Measurements from ENCODE around the gene CACNA2D3. TPM values are rescaled to one million over a fixed set of nuclear protein-coding genes. Genes with fewer than 3 reads are reported as not detected.

CACNA2D3 gene
- total RNA-seq, 1 donor from 2014 or later: 17.2 TPM

DNA sequence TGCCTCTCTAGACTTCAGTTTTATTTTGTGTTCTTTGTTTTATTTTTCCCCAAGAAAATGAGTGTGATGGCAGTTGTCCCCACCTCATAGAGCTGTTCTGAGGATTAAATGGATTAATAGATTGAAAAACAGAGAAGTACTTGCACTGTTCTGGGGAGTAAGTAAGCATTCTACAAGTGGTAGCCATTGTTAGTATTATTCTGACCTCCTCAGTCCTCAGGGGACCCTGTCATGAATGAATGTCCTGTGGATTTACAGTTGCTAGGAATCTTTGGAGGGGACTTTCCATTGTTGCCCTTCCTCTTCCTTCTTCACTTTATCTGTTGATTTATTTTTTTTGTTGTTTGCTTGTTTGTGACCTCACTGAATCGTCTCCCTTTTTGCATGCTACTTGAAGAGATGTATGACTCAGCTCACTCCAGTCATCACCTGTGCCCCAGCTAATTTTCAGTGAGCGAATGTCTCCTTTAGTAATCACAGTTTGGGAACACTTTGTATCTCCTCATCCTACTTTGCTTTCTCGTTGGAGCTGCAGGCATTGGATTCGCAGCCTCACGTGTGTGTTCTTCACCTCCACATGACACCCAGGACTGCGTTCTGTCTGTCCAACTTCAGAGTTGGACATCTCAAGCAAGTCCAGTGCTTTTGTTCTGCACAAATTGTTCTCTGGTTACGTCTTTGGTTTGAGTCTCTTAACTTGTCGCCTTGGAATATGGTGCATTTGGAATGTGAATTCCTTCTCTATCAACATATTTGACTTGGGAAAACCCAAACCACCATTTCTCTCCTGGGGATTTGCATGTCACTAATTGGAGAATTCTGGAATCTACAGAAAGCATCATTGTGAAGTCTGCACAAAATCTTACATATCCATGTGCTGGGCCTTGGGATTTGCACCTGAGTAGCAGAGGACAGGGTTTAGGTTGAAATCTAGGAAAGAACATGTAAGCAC, 751.0 kb downstream of the CACNA2D3 start:
- Histone ChIP-seq H3K4me3 (no peak overlapping the region), H3K27ac (no peak overlapping the region), H3K9me3 (no peaks in the 10 kb centered on the region), H3K36me3 (no peaks in the 10 kb centered on the region), H3K4me1 (no peaks in the 10 kb centered on the region), H3K27me3 (no peaks in the 10 kb centered on the region)
- DNase-seq (ENCODE audit: extremely low spot score in 2 of 2): no peak
- TF ChIP-seq POLR2A (IDR thresholded peaks at IDR 0.05): no peak
- no peak for TF ChIP-seq POLR2AphosphoS5 (IDR thresholded peaks at IDR 0.05; ENCODE audit: insufficient read depth in 1 of 2, low read depth in 1 of 2)
- TF ChIP-seq CTCF (IDR thresholded peaks at IDR 0.05): no peak
- intact Hi-C loops (cut with DNase I): no loop called here

DNA sequence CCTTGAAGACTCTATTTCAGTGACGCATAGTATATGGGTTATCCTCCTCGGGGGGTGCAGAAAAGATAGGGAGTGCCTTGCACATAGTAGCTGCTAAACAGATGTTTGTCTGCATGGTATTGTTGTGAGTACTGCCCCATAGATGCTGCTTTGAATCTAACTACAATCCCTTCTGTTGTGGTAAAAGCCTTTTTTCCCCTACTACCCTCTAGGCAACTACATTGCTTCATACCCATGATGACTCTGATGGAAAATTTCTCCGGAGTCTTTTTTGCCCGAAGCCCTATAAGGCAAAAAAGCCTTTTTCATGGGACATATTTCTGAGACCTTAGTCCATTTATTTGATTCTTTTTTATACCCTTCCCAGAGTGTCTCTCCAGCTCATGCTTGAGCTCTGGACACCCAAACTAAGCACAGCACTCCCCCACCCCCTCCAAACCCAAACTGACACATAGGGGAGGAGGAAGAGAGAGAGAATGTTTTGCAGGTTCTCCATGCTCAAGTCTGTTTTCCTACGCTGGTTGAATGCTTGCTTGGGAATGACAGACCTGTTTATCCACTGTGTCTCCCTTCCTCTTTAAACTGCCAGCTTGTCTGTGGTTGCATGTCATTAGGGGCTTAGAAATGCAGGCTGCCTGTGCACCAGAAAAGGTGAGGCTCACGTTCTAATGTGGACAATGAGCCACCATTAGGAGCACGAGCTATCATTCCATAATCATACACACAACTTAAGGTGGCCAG, 752.6 kb downstream of the CACNA2D3 start:
- DNase-seq (ENCODE audit: extremely low spot score in 2 of 2): no peak
- Histone ChIP-seq H3K4me1 (no peaks in the 10 kb centered on the region), H3K27ac (no peak overlapping the region), H3K27me3 (no peaks in the 10 kb centered on the region), H3K4me3 (no peak overlapping the region), H3K36me3 (no peaks in the 10 kb centered on the region), H3K9me3 (no peaks in the 10 kb centered on the region)
- intact Hi-C loops (cut with DNase I): no loop called here
- TF ChIP-seq POLR2AphosphoS5 (IDR thresholded peaks at IDR 0.05; ENCODE audit: insufficient read depth in 1 of 2, low read depth in 1 of 2) (no peak), POLR2A (IDR thresholded peaks at IDR 0.05) (no peak), CTCF (IDR thresholded peaks at IDR 0.05) (no peak)

DNA sequence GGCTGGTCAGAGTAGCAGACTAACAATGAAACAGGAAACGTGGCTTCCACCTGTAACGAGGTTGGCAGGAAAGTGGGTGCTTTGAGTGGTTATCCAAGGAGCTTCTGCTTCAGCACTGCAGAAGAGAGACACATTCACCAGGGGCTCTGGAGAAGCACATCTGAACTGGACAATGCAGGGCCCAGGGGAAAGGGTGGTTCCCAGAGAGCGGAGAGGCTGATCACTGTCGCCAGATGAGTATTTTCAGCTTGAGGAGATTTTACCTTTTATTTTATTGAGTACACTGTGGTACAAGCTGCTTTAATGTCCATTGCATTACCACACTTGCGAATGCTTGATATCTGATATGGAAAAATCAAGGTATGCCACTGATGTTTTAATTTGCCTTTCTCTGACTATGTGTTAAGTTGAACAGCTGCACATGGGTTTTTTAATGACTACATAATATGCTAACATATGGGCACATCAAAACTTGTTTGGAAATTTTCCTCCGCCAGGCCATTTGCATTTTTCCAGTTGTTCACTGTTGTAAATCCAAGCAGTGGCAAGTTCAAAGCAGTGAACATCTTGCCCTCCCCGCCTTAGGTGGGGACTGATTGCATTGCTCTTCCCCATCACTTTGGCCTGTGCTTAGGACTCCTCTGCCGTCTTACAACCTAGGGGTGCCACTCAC, 753.4 kb downstream of the CACNA2D3 start:
- DNase-seq (ENCODE audit: extremely low spot score in 2 of 2): no peak
- Histone ChIP-seq H3K27me3 (no peaks in the 10 kb centered on the region), H3K4me1 (no peaks in the 10 kb centered on the region), H3K9me3 (no peaks in the 10 kb centered on the region), H3K36me3 (no peaks in the 10 kb centered on the region), H3K4me3 (no peak overlapping the region), H3K27ac (no peak overlapping the region)
- TF ChIP-seq CTCF (IDR thresholded peaks at IDR 0.05): no peak
- no peak for TF ChIP-seq POLR2A (IDR thresholded peaks at IDR 0.05)
- no peak for TF ChIP-seq POLR2AphosphoS5 (IDR thresholded peaks at IDR 0.05; ENCODE audit: insufficient read depth in 1 of 2, low read depth in 1 of 2)
- intact Hi-C loops (cut with DNase I): no loop called here

- Histone ChIP-seq H3K4me3 (no peak overlapping the region), H3K4me1 (peaks cover 6% of the 10 kb centered on the region), H3K9me3 (no peaks in the 10 kb centered on the region), H3K36me3 (no peaks in the 10 kb centered on the region), H3K27me3 (no peaks in the 10 kb centered on the region), H3K27ac (no peak overlapping the region)
- no peak for DNase-seq (ENCODE audit: extremely low spot score in 2 of 2)
- TF ChIP-seq POLR2AphosphoS5 (IDR thresholded peaks at IDR 0.05; ENCODE audit: insufficient read depth in 1 of 2, low read depth in 1 of 2): no peak
- no peak for TF ChIP-seq POLR2A (IDR thresholded peaks at IDR 0.05)
- no peak for TF ChIP-seq CTCF (IDR thresholded peaks at IDR 0.05)
- intact Hi-C loops (cut with DNase I): no loop called here
These were observed 754.3 kb downstream of the CACNA2D3 start for GRCh38 chr3:54876694-54877093.
